Stimulated activated CD8-positive, alpha-beta memory T cell treated with anti-CD3 and anti-CD28 coated beads, Interleukin-4, amount 100 ng/mL, for 48 hours (primary cell): Measurements from ENCODE around the gene PDE4A.
A peak's percentile ranks its signal among the peaks of the same experiment; 100 is the strongest.

Source experiments
- DNase-seq: peaks from one replicate; pipeline ENCODE4 v3.0.0-alpha.2; 2020

The PDE4A gene

GRCh38 chr19:10516671-10517286, 96.4 kb downstream of the PDE4A start:
- no peak for DNase-seq

- DNase-seq = no peak
Measured at GRCh38 chr19:10517361-10517759, 97.0 kb downstream of the PDE4A start, which contains the start of gene S1PR5. Gene S1PR5 (minus strand): TSS chr19:10517447. CDS start chr19:10515011, 2,436 bp downstream.

GRCh38 chr19:10517760-10518443, 97.6 kb downstream of the PDE4A start:
- peak; percentile 42 for DNase-seq

GRCh38 chr19:10518444-10519361, 98.4 kb downstream of the PDE4A start:
- no peak for DNase-seq
